GM12878 (cell line): ENCODE measurements around the gene PHF21B. TPM values are rescaled to one million over a fixed set of nuclear protein-coding genes. Genes with fewer than 3 reads are reported as not detected.

Experiments
- ATAC-seq: fragments of 200-7000 bp; cut with Tn5 transposase; 3 replicates; pipeline ENCODE4 v1.9.1; 2020; ENCODE audit warnings: mild to moderate bottlenecking, moderate library complexity
- BruUV-seq: library from RNA; stranded (reverse); fragments of 400-500 nt; replicated peaks from 2 replicates; lab custom pipeline; 2021; lab: Mats Ljungman, UMichigan
- CTCF ChIA-PET: fragments of 300-600 bp; sonication (Branson Sonifier 250); formaldehyde crosslinking; extraction: SDS; loops from one replicate; lab custom pipeline; 2021; ENCODE audit warnings: inconsistent platforms; lab: Yijun Ruan, JAX
- POLR2A ChIA-PET: fragments of 350-600 bp; formaldehyde crosslinking; extraction: SDS; loops from one replicate; lab custom pipeline; 2021; ENCODE audit warnings: inconsistent platforms; lab: Charles Lee
- RAD21 ChIA-PET: fragments of 300-600 bp; sonication (Branson Sonifier 250); formaldehyde crosslinking; loops from one replicate; lab custom pipeline; 2023; ENCODE audit warnings: antibody characterized with exemption; ENCODE audit not compliant: unreplicated experiment; lab: Charles Lee
- SMC1A ChIA-PET: fragments of 300-600 bp; sonication (Branson Sonifier 250); formaldehyde crosslinking; loops from one replicate; lab custom pipeline; 2023; ENCODE audit not compliant: unreplicated experiment, uncharacterized antibody; lab: Charles Lee
- DNase-seq: peaks from one replicate; pipeline ENCODE4 v3.0.0-alpha.2; 2011; ENCODE audit warnings: low read depth, low spot score
- FAIRE-seq: peaks from 3 replicates; lab custom pipeline; 2011; peaks lifted over from hg19 to GRCh38; lab: Jason Lieb, UNC
- H2AFZ ChIP-seq: 2 replicates; pipeline ENCODE4 v1.6.0; 2011; ENCODE audit warnings: low read depth, low read length, control low read depth; ENCODE audit not compliant: control insufficient read depth
- H3K27ac ChIP-seq: 2 replicates; pipeline ENCODE4 v1.5.1; 2011; ENCODE audit warnings: control low read depth; ENCODE audit not compliant: control insufficient read depth, insufficient read depth
- H3K27me3 ChIP-seq, 2 experiments: replicated peaks in 1 of 2; 2 replicates each; pipeline versions ENCODE4 v1.6.0 to v1.6.1; 2011; ENCODE audit warnings: low read length in 1 of 2; ENCODE audit not compliant: control insufficient read depth in 2 of 2, insufficient read depth in 2 of 2
- H3K36me3 ChIP-seq, 2 experiments: 2 replicates each; pipeline ENCODE4 v1.5.1; 2011; ENCODE audit warnings: low read length in 1 of 2; ENCODE audit not compliant: control insufficient read depth in 2 of 2, insufficient read depth in 2 of 2
- H3K4me1 ChIP-seq: 2 replicates; pipeline ENCODE4 v1.6.1; 2011; ENCODE audit warnings: mild to moderate bottlenecking, low read length, moderate library complexity, mixed read lengths; ENCODE audit not compliant: control insufficient read depth, insufficient read depth
- H3K4me2 ChIP-seq: 2 replicates; pipeline ENCODE4 v1.6.0; 2011; ENCODE audit warnings: control low read depth; ENCODE audit not compliant: control insufficient read depth, insufficient read depth
- H3K4me3 ChIP-seq: fragments of 200-600 bp; sonication (generic); 2 replicates; pipeline ENCODE4 v1.5.1; 2016
- H3K79me2 ChIP-seq: 2 replicates; pipeline ENCODE4 v1.6.0; 2011; ENCODE audit warnings: low read length; ENCODE audit not compliant: control insufficient read depth, insufficient read depth
- H3K9ac ChIP-seq: 2 replicates; pipeline ENCODE4 v1.8.0; 2011; ENCODE audit warnings: low read length, control low read depth, mixed read lengths; ENCODE audit not compliant: control insufficient read depth, insufficient read depth
- H3K9me3 ChIP-seq: replicated peaks from 3 replicates; pipeline ENCODE4 v1.5.1; 2011; ENCODE audit warnings: mild to moderate bottlenecking, low read length; ENCODE audit not compliant: control insufficient read depth, insufficient read depth
- H4K20me1 ChIP-seq: 2 replicates; pipeline ENCODE4 v1.6.0; 2011; ENCODE audit not compliant: control insufficient read depth, insufficient read depth
- NFXL1 ChIP-seq: fragments of 450-650 bp; IDR thresholded peaks from 2 replicates; pipeline ENCODE4 v1.6.1; 2017; ENCODE audit warnings: antibody characterized with exemption, mild to moderate bottlenecking, borderline replicate concordance
- STAT3 ChIP-seq: IDR thresholded peaks from 2 replicates; pipeline ENCODE4 v1.6.1; 2011; ENCODE audit warnings: low read depth, low read length, improper control_type of control experiment
- YBX1 ChIP-seq: fragments of 450-650 bp; IDR thresholded peaks from 2 replicates; pipeline ENCODE4 v1.6.1; 2016; ENCODE audit warnings: antibody characterized with exemption
- WGBS: methylation state at CpG from one replicate; pipeline ENCODE4 v1.1.6; 2016; ENCODE audit warnings: low lambda C conversion rate; ENCODE audit not compliant: insufficient replicate concordance, insufficient coverage; ENCODE audit errors: missing lambda C conversion rate; 5-methylcytosine and 5-hydroxymethylcytosine counted together
- in situ Hi-C: fragments of 300-500 bp; cut with MboI; formaldehyde crosslinking; loops from 9 replicates; pipeline ENCODE4 v1.14.3; 2018; ENCODE audit warnings: mixed read lengths
- intact Hi-C: fragments of 100-400 bp; cut with micrococcal nuclease; formaldehyde crosslinking; loops from one replicate; pipeline ENCODE4 v1.14.2; 2022; ENCODE audit not compliant: unreplicated experiment
- polyA plus RNA-seq, 11 experiments: library from polyadenylated mRNA; depleted of rRNA in 4 of 11; unstranded in 6 of 11; stranded (reverse) in 5 of 11; fragments of >200 nt; fragmentation: Nextera tagmentation in 4 of 11; fragmentation: Illumina TruSeq in 1 of 11; extraction: Ambion mirVana in 4 of 11; extraction: Trizol in 1 of 11; gene quantifications; 1 replicate in 1 of 11; 2 replicates in 10 of 11; pipeline versions ENCODE4 v1.2.1 to v1.2.3, GENCODE V29; 2011 to 2016; ENCODE audit warnings: inconsistent platforms in 2 of 11, missing spikeins in 2 of 11, low read depth in 1 of 11
- total RNA-seq, 4 experiments: library from RNA; depleted of rRNA in 3 of 4; stranded (reverse); fragments of >200 nt in 3 of 4; fragmentation: Illumina TruSeq in 1 of 4; extraction: Trizol in 1 of 4; gene quantifications; 2 replicates each; pipeline versions ENCODE4 v1.2.1 to v1.2.3, GENCODE V29; 2013 to 2021
- TF ChIP-seq, protein P1 (sequence below): fragments of 450-650 bp; IDR thresholded peaks from 2 replicates; pipeline ENCODE4 v1.6.1; 2017; ENCODE audit warnings: mild to moderate bottlenecking, moderate library complexity
- TF ChIP-seq, protein P2 (sequence below): fragments of 450-650 bp; formaldehyde crosslinking; IDR thresholded peaks from 2 replicates; pipeline ENCODE4 v1.4.0; 2020; ENCODE audit warnings: mild to moderate bottlenecking, moderate library complexity
- TF ChIP-seq, protein P3 (sequence below): fragments of 450-650 bp; IDR thresholded peaks from 2 replicates; pipeline ENCODE4 v1.6.1; 2017; ENCODE audit warnings: low read depth, mild to moderate bottlenecking, moderate library complexity
- TF ChIP-seq, protein P4 (sequence below), 3 experiments: IDR thresholded peaks in 2 of 3; conservative IDR thresholded peaks in 1 of 3; 2 replicates each; pipeline ENCODE4 v1.5.1; 2011; ENCODE audit warnings: low read depth in 3 of 3, low read length in 3 of 3, mild to moderate bottlenecking in 3 of 3, control low read depth in 2 of 3, moderate library complexity in 2 of 3, inconsistent platforms in 1 of 3, mixed read lengths in 1 of 3; ENCODE audit not compliant: control insufficient read depth in 2 of 3, insufficient read depth in 1 of 3; ENCODE audit errors: extremely low read depth in 1 of 3

The PHF21B gene
- total and polyA plus RNA-seq, 10 of the 15 experiments (the other 5 are each of a cell fraction or from before 2014, with no cell fraction given): 0.03 to 0.35 TPM; not detected in 8

DNA sequence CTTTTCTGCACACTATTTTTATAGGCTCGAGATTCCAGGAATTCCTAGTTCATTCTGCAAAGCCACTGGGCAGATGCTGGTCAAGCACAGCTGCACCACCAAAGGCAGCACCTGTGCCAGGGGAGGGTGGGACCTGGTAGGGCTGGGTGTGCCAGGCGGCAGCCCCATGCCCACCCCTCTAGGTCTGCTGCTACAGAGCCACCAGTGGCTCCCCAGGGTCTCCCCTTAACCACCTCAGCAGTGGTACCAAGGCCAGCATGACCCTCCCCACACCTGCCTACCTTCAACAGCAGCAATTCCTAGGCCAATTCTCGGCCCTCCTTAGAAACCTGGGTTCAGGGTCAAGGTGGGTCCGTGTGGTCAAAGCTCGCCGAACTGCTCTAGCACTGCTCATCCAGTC lies 39.5 kb downstream of the PHF21B start (continued):
- TF ChIP-seq, protein P1, sequence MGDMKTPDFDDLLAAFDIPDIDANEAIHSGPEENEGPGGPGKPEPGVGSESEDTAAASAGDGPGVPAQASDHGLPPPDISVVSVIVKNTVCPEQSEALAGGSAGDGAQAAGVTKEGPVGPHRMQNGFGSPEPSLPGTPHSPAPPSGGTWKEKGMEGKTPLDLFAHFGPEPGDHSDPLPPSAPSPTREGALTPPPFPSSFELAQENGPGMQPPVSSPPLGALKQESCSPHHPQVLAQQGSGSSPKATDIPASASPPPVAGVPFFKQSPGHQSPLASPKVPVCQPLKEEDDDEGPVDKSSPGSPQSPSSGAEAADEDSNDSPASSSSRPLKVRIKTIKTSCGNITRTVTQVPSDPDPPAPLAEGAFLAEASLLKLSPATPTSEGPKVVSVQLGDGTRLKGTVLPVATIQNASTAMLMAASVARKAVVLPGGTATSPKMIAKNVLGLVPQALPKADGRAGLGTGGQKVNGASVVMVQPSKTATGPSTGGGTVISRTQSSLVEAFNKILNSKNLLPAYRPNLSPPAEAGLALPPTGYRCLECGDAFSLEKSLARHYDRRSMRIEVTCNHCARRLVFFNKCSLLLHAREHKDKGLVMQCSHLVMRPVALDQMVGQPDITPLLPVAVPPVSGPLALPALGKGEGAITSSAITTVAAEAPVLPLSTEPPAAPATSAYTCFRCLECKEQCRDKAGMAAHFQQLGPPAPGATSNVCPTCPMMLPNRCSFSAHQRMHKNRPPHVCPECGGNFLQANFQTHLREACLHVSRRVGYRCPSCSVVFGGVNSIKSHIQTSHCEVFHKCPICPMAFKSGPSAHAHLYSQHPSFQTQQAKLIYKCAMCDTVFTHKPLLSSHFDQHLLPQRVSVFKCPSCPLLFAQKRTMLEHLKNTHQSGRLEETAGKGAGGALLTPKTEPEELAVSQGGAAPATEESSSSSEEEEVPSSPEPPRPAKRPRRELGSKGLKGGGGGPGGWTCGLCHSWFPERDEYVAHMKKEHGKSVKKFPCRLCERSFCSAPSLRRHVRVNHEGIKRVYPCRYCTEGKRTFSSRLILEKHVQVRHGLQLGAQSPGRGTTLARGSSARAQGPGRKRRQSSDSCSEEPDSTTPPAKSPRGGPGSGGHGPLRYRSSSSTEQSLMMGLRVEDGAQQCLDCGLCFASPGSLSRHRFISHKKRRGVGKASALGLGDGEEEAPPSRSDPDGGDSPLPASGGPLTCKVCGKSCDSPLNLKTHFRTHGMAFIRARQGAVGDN: no peak

DNA sequence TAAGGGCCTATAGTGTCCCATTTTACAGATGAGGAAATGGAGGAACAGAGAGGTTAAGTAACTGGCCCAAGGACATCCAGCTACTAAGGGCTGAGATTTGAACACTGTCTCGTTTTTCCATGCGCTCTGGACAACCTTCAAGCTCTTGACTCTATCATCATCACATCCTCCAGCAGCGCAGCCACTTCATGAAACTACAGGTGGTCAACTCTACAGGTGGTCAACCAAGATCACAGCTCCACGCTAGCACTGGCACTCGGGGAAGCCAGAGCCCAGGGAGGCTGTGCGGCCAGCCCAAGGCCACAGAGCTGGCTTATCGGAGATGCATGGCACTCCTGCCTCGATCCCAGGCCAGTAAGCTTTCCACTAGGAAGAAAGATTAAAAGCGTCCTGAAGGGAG lies 40.0 kb downstream of the PHF21B start:
- H3K4me2 ChIP-seq: no peak overlapping the region
- no TSS peak for BruUV-seq
- intact Hi-C loops (loop anchor here (10.0 kb wide), 1 partner anchor 295 kb away; no protein-coding TSS in a partner anchor), in situ Hi-C loops (no loop called here)
- H3K27ac ChIP-seq: no peak overlapping the region
- no peaks in the 10 kb centered on the region; the same call in 1 of the 2 replicates for H3K4me1 ChIP-seq
- ChIA-PET SMC1A (interaction anchor here (1.1 kb wide), 1 partner anchor 19 kb away, joined by 3 read pairs; no protein-coding TSS in a partner anchor), RAD21 (no interaction called here), CTCF (no interaction called here), POLR2A (interaction anchor here (0.6 kb wide), 1 partner anchor 57 kb away, joined by 6 read pairs; no protein-coding TSS in a partner anchor)
- ATAC-seq: no peak
- H3K4me3 ChIP-seq: no peak overlapping the region
- H3K27me3 ChIP-seq: no peaks in the 10 kb centered on the region
- no peak for FAIRE-seq
- H3K36me3 ChIP-seq: no peaks in the 10 kb centered on the region
- no peaks in the 10 kb centered on the region for H3K79me2 ChIP-seq
- no peaks in the 10 kb centered on the region for H3K9me3 ChIP-seq
- no peak for DNase-seq
- H3K9ac ChIP-seq: no peak overlapping the region
- no peak overlapping the region for H2AFZ ChIP-seq
- 38% methylated on average over 9 of the region's 9 CpGs for WGBS
- no peaks in the 10 kb centered on the region for H4K20me1 ChIP-seq
- TF ChIP-seq NFXL1: no peak
- TF ChIP-seq, protein P2, sequence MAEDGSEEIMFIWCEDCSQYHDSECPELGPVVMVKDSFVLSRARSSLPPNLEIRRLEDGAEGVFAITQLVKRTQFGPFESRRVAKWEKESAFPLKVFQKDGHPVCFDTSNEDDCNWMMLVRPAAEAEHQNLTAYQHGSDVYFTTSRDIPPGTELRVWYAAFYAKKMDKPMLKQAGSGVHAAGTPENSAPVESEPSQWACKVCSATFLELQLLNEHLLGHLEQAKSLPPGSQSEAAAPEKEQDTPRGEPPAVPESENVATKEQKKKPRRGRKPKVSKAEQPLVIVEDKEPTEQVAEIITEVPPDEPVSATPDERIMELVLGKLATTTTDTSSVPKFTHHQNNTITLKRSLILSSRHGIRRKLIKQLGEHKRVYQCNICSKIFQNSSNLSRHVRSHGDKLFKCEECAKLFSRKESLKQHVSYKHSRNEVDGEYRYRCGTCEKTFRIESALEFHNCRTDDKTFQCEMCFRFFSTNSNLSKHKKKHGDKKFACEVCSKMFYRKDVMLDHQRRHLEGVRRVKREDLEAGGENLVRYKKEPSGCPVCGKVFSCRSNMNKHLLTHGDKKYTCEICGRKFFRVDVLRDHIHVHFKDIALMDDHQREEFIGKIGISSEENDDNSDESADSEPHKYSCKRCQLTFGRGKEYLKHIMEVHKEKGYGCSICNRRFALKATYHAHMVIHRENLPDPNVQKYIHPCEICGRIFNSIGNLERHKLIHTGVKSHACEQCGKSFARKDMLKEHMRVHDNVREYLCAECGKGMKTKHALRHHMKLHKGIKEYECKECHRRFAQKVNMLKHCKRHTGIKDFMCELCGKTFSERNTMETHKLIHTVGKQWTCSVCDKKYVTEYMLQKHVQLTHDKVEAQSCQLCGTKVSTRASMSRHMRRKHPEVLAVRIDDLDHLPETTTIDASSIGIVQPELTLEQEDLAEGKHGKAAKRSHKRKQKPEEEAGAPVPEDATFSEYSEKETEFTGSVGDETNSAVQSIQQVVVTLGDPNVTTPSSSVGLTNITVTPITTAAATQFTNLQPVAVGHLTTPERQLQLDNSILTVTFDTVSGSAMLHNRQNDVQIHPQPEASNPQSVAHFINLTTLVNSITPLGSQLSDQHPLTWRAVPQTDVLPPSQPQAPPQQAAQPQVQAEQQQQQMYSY (CRISPR knock-in tag): no peak
- no peak for TF ChIP-seq STAT3
- TF ChIP-seq, protein P3, sequence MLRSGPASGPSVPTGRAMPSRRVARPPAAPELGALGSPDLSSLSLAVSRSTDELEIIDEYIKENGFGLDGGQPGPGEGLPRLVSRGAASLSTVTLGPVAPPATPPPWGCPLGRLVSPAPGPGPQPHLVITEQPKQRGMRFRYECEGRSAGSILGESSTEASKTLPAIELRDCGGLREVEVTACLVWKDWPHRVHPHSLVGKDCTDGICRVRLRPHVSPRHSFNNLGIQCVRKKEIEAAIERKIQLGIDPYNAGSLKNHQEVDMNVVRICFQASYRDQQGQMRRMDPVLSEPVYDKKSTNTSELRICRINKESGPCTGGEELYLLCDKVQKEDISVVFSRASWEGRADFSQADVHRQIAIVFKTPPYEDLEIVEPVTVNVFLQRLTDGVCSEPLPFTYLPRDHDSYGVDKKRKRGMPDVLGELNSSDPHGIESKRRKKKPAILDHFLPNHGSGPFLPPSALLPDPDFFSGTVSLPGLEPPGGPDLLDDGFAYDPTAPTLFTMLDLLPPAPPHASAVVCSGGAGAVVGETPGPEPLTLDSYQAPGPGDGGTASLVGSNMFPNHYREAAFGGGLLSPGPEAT: no peak
- no peak for TF ChIP-seq YBX1
- TF ChIP-seq, protein P4, sequence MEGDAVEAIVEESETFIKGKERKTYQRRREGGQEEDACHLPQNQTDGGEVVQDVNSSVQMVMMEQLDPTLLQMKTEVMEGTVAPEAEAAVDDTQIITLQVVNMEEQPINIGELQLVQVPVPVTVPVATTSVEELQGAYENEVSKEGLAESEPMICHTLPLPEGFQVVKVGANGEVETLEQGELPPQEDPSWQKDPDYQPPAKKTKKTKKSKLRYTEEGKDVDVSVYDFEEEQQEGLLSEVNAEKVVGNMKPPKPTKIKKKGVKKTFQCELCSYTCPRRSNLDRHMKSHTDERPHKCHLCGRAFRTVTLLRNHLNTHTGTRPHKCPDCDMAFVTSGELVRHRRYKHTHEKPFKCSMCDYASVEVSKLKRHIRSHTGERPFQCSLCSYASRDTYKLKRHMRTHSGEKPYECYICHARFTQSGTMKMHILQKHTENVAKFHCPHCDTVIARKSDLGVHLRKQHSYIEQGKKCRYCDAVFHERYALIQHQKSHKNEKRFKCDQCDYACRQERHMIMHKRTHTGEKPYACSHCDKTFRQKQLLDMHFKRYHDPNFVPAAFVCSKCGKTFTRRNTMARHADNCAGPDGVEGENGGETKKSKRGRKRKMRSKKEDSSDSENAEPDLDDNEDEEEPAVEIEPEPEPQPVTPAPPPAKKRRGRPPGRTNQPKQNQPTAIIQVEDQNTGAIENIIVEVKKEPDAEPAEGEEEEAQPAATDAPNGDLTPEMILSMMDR (IDR thresholded peaks at IDR 0.05 in 2 of 3, conservative IDR thresholded peaks at IDR 0.05 in 1 of 3; ENCODE audit: control insufficient read depth in 2 of 3, extremely low read depth in 1 of 3, insufficient read depth in 1 of 3, low read depth in 3 of 3, low read length in 3 of 3): no peak
